DOHH2 (cell line): Measurements from ENCODE around the gene RAB3C.

Experiments used
- CTCF ChIP-seq: fragments of 200-600 bp; sonication (generic); IDR thresholded peaks from one replicate; pipeline ENCODE4 v1.5.1; 2014; ENCODE audit warnings: antibody characterized with exemption, mild to moderate bottlenecking, low read depth, low read length; ENCODE audit not compliant: poor library complexity, severe bottlenecking
- EZH2phosphoT487 ChIP-seq: fragments of 200-600 bp; sonication (generic); IDR thresholded peaks from 2 replicates; pipeline ENCODE4 v1.6.1; 2017; ENCODE audit warnings: borderline replicate concordance, mild to moderate bottlenecking, antibody characterized with exemption, low read length, moderate library complexity, mixed read lengths

GRCh38 chr5:58860680-58861079, 277.8 kb downstream of the RAB3C start:
- TF ChIP-seq CTCF (no peak), EZH2phosphoT487 (no peak)
